ENCODE results near the gene AKNAD1.
"Not testable (repeated sequence)": the region's sequence is repeated elsewhere in the genome, so short reads cannot be mapped to it uniquely, and the experiment has no call there.

The AKNAD1 gene

GRCh38 chr1:108785264-108785663, 71.6 kb downstream of the AKNAD1 start:
- DNase-seq (ENCODE audit: low read depth in 3 of 3) = no peak

DNA sequence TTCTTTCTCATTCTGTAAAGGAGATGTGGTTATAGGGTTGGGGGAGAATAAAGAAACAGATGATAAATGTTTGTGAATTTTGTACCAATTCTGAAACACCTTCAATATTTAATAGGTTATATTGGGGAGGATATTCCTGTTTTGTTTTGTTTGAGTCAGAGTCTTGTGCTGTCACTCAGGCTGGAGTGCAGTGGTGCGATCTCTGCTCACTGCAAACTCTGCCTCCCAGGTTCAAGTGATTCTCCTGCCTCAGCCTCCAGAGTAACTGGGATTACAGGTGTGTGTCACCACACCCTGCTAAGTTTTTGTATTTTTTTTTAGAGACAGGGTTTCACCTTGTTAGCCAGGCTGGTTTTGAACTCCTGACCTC, 75.3 kb downstream of the AKNAD1 start:
- DNase-seq (ENCODE audit: low read depth in 3 of 3) = not testable (repeated sequence)

DNA sequence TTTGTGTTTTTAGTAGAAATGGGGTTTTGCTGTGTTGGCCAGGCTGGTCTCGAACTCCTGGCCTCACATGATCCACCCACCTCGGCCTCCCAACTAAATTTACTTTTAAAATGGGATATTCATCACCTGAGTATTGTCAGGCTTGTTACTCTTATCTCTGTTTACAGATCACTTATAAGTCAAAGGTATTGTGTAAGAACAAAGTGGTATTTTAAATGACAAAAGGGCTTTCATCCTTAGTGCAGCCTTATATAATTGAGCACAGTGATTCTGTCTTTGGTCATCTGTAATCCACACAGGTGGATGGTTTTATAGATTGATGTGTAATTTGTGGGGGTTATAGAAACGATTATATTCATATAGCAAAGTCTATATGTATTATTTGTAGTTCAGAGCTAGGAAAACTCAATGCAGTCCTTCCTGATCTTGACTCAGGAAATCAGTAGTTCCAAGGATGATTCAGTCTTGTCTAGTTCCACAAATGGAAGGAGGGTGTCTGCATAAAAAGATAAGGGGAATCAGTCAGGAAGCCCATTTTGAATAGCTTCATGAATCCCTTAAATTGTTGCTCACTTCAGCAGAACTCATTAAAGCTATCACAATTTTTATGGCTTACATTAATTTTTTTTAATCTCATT, 75.8 kb downstream of the AKNAD1 start:
- no peak for DNase-seq (ENCODE audit: low read depth in 3 of 3)

- DNase-seq (ENCODE audit: low read depth in 3 of 3) = no peak
Observed at GRCh38 chr1:108779455-108779854, 77.4 kb downstream of the AKNAD1 start.

- DNase-seq (ENCODE audit: low read depth in 3 of 3) = no peak
Observed at GRCh38 chr1:108777839-108778238, 79.1 kb downstream of the AKNAD1 start.

DNA sequence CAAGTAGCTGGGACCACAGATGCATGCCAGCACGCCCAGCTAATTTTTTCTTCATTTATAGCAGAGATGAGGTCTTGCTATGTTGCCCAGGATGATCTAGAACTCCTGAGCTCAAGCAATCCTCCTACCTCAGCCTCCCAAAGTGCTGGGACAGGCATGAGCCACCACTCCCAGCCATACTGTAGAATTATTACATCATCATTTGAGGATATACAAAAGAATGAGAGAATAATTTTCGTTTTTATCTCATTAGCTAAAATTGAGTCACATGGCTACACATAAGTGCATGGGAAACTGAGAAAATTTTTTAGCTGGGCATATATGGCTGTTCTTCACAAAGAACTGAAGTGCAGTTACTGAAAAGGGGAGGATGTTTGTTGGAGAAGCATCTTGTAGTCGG, 89.2 kb downstream of the AKNAD1 start:
- DNase-seq (ENCODE audit: low read depth in 3 of 3) = no peak

DNA sequence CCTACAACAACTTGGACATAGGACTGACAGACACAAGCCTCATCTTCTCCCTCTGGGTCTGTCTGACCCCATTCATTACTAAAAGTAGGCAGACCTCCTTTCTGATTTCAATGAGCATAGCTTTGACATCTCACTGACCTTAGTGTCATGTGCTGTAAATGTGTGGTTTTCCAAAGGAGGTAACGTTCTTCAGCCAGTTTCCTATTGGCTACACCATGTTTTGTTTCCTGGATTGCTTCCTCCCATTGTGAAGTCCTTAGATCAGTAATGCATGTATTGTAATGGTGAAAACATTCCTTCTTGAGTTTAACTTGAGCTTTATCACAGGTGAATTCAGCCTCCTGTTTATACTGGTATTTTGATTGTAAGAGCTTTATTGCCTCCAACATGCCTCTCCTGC, 89.8 kb downstream of the AKNAD1 start:
- no peak for DNase-seq (ENCODE audit: low read depth in 3 of 3)
